ENCODE measurements around the gene OR2V2. TPM values are rescaled to one million over a fixed set of nuclear protein-coding genes. Genes with fewer than 3 reads are reported as not detected.
A peak's percentile ranks its signal among the peaks of the same experiment; 100 is the strongest.

Gene OR2V2
- total RNA-seq, 1 experiment from 2014 or later: not detected

DNA sequence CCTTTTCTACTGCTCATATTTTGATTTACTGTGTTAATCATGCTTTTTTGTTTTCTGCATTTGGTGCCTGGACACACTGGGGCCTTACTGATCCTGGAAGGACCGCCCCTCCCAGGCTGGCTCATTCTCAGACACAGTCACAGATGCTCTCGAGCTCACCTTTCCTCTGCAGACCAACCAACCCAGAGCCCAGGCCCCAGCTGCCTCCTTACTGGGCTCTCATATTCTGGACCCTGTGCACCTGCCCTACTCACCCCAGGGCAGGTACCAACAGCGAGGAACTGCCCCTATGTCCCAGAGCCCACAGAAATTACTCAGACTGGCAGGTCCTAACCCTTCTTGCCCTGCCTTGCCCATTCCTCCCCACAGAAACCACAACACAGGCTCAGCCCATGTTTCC, 6.6 kb upstream of the OR2V2 start:
- H3K27ac ChIP-seq (ENCODE audit: insufficient read length, low read depth, low read length): no peak overlapping the region
- H2AFZ ChIP-seq (ENCODE audit: low read length): no peak overlapping the region
- H2BK20ac ChIP-seq (ENCODE audit: low read depth, low read length, poor library complexity, severe bottlenecking): no peak overlapping the region
- no peak overlapping the region; the same call in 1 of the 2 replicates for H3K14ac ChIP-seq (ENCODE audit: insufficient read depth, low read length)
- H3K27ac Mint-ChIP-seq: peak overlapping the region in 1 of 3 experiments; percentile 7; a peak in 1 of 7 replicates
- no peaks in the 10 kb centered on the region for H3K4me1 Mint-ChIP-seq
- H2BK15ac ChIP-seq (ENCODE audit: low read depth, low read length): no peak overlapping the region
- H3K56ac ChIP-seq (ENCODE audit: insufficient read length, low read depth, low read length): no peak overlapping the region
- peaks cover 21% of the 10 kb centered on the region for H3K27me3 Mint-ChIP-seq (ENCODE audit: low read depth)
- H3K23me2 ChIP-seq (ENCODE audit: insufficient read length, low read depth, low read length, poor library complexity, severe bottlenecking): no peaks in the 10 kb centered on the region
- H3K4me3 Mint-ChIP-seq: no peak overlapping the region
- no peak overlapping the region for H2BK12ac ChIP-seq (ENCODE audit: insufficient read length, low read depth, low read length)
- TF ChIP-seq, protein P1, sequence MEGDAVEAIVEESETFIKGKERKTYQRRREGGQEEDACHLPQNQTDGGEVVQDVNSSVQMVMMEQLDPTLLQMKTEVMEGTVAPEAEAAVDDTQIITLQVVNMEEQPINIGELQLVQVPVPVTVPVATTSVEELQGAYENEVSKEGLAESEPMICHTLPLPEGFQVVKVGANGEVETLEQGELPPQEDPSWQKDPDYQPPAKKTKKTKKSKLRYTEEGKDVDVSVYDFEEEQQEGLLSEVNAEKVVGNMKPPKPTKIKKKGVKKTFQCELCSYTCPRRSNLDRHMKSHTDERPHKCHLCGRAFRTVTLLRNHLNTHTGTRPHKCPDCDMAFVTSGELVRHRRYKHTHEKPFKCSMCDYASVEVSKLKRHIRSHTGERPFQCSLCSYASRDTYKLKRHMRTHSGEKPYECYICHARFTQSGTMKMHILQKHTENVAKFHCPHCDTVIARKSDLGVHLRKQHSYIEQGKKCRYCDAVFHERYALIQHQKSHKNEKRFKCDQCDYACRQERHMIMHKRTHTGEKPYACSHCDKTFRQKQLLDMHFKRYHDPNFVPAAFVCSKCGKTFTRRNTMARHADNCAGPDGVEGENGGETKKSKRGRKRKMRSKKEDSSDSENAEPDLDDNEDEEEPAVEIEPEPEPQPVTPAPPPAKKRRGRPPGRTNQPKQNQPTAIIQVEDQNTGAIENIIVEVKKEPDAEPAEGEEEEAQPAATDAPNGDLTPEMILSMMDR (conservative IDR thresholded peaks at IDR 0.05): no peak
- H4K91ac ChIP-seq (ENCODE audit: insufficient read length, low read depth, low read length): no peak overlapping the region
- H3K18ac ChIP-seq (ENCODE audit: insufficient read length, low read depth, low read length): no peak overlapping the region
- H3K4me2 ChIP-seq (ENCODE audit: insufficient read depth, insufficient read length, low read length): no peak overlapping the region
- H3K9ac ChIP-seq (ENCODE audit: extremely low read depth, insufficient read length, low read length): no peak overlapping the region
- H3K79me2 ChIP-seq (ENCODE audit: insufficient read depth, low read length): no peaks in the 10 kb centered on the region
- no peak overlapping the region for H3K4ac ChIP-seq (ENCODE audit: low read depth, low read length)
- no peaks in the 10 kb centered on the region for H3K4me1 ChIP-seq (ENCODE audit: insufficient read depth, low read length)
- no peaks in the 10 kb centered on the region for H3K79me1 ChIP-seq (ENCODE audit: insufficient read depth, low read depth, low read length, poor library complexity, severe bottlenecking)
- no peak overlapping the region for H2BK5ac ChIP-seq (ENCODE audit: insufficient read length, low read length)
- H3K23ac ChIP-seq (ENCODE audit: insufficient read length, low read depth, low read length): no peak overlapping the region
- no peak overlapping the region for H2AK5ac ChIP-seq (ENCODE audit: insufficient read length, low read length)
- peaks cover 8 to 16% of the 10 kb centered on the region in 2 experiments for H3K9me3 Mint-ChIP-seq
- no peak overlapping the region for H3T11ph ChIP-seq (ENCODE audit: low read length)
- 0 out of 7 replicates have a peak, but pooled peaks cover 2 to 3% (median 2%) of the 10 kb centered on the region in 3 experiments for H3K36me3 Mint-ChIP-seq (ENCODE audit: insufficient read depth in 1 of 3, low read depth in 3 of 3)
- H3K27me3 ChIP-seq (ENCODE audit: insufficient read depth, low read length): no peaks in the 10 kb centered on the region
- H4K5ac ChIP-seq (ENCODE audit: insufficient read length, low read depth, low read length): no peak overlapping the region
- no peak overlapping the region for H4K8ac ChIP-seq (replicated peaks; ENCODE audit: insufficient read length, low read depth, low read length)
- H2BK120ac ChIP-seq (ENCODE audit: low read depth, low read length, poor library complexity, severe bottlenecking): no peak overlapping the region
- no peaks in the 10 kb centered on the region for H3K9me3 ChIP-seq (ENCODE audit: control insufficient read depth, low read depth, low read length)
- DNase-seq: no peak
- H4K20me1 ChIP-seq (ENCODE audit: control insufficient read depth, insufficient read depth, insufficient read length): no peaks in the 10 kb centered on the region
- no CpG with 5 or more reads among the region's 3 CpGs for WGBS (ENCODE audit: extremely low coverage, insufficient read length, low lambda C conversion rate)

Data from H9 (cell line).